Small intestine (tissue), 4 donors: ENCODE data around the gene ROPN1B. TPM values are rescaled to one million over a fixed set of nuclear protein-coding genes. Genes with fewer than 3 reads are reported as not detected.

ENCODE experiments used
- polyA plus RNA-seq, 4 donors: library from polyadenylated mRNA; stranded (reverse) in 3 of 4; unstranded in 1 of 4; fragments of 200-250 nt in 3 of 4; fragments of 120-200 nt in 1 of 4; gene quantifications; one replicate each; pipeline versions ENCODE4 v1.2.1 to v1.2.3, GENCODE V29; 2013
- donor health status: healthy with polysubstance abuse.
- donor health status: Bipolar disorder and iron deficiency.
- donor health status: healthy.

Gene ROPN1B
- polyA plus RNA-seq, 4 donors, result 0.06 to 0.07 TPM; not detected in 2

Other genes starting within 250 kb of the ROPN1B start
- 10 to 100 TPM; 31.4 to 46.1 (median 36.3) TPM for gene SLC41A3, start 114.9 kb downstream of the ROPN1B start, polyA plus RNA-seq
- 10 to 100 TPM in 1 of 4 donors, 1 to 10 TPM in 1, under 1 TPM in 2; 0.27 to 58.7 (median 2.5) TPM for gene ALDH1L1, start 211.4 kb downstream of the ROPN1B start, polyA plus RNA-seq